K562 (cell line): Measurements from ENCODE around the gene MAGI2. TPM values are rescaled to one million over a fixed set of nuclear protein-coding genes. Genes with fewer than 3 reads are reported as not detected.

Experiments
- ATAC-seq: fragments of 200-7000 bp; cut with Tn5 transposase; 3 replicates; pipeline ENCODE4 v1.9.1; 2020; ENCODE audit warnings: moderate library complexity
- BruUV-seq: library from RNA; stranded (reverse); fragments of 400-500 nt; replicated peaks from 2 replicates; lab custom pipeline; 2021; lab: Mats Ljungman, UMichigan
- CTCF ChIA-PET: fragments of 300-600 bp; formaldehyde crosslinking; extraction: SDS; loops from one replicate; lab custom pipeline; 2021; ENCODE audit warnings: low intra/inter-chr PET ratio; lab: Yijun Ruan, JAX
- POLR2A ChIA-PET: fragments of 300-600, 350-650 bp; sonication (Branson Sonifier 250); formaldehyde crosslinking; extraction: SDS; loops from one replicate; lab custom pipeline; 2021; ENCODE audit warnings: antibody characterized with exemption, inconsistent platforms; lab: Yijun Ruan, JAX
- DNase-seq, 4 experiments: peaks; one replicate each; pipeline versions ENCODE4 v3.0.0 to v3.0.0-alpha.2; 2011 to 2018; ENCODE audit warnings: low spot score in 3 of 4, mixed read lengths in 3 of 4; ENCODE audit errors: extremely low read depth in 1 of 4
- FAIRE-seq: peaks from 2 replicates; lab custom pipeline; 2011; peaks lifted over from hg19 to GRCh38; lab: Jason Lieb, UNC
- H2AFZ ChIP-seq: 2 replicates; pipeline ENCODE4 v1.6.0; 2011; ENCODE audit warnings: low read depth, low read length, control low read depth, inconsistent platforms
- H3K27ac ChIP-seq: fragments of 200-600 bp; 3 replicates; pipeline ENCODE4 v1.8.0; 2011; ENCODE audit warnings: low read depth, mild to moderate bottlenecking, control low read depth, inconsistent platforms, low read length, moderate library complexity, mixed read lengths; ENCODE audit errors: extremely low read depth
- H3K27me3 ChIP-seq, 2 experiments: fragments of 300-600 bp in 1 of 2; 2 replicates in 1 of 2; 3 replicates in 1 of 2; pipeline versions ENCODE4 v1.6.0 to v1.8.0; 2011; ENCODE audit warnings: inconsistent platforms in 2 of 2, low read length in 2 of 2, mild to moderate bottlenecking in 1 of 2, mixed read lengths in 1 of 2, moderate library complexity in 1 of 2; ENCODE audit not compliant: control insufficient read depth in 2 of 2, insufficient read depth in 2 of 2
- H3K36me3 ChIP-seq: fragments of 300-600 bp; 3 replicates; pipeline ENCODE4 v1.8.0; 2011; ENCODE audit warnings: mild to moderate bottlenecking, low read length, inconsistent platforms; ENCODE audit not compliant: control insufficient read depth, insufficient read depth
- H3K4me1 ChIP-seq, 2 experiments: fragments of 200-600 bp in 1 of 2; replicated peaks in 1 of 2; 2 replicates in 1 of 2; 3 replicates in 1 of 2; pipeline versions ENCODE4 v1.5.1 to v1.8.0; 2011; ENCODE audit warnings: inconsistent platforms in 2 of 2, low read length in 2 of 2, mild to moderate bottlenecking in 1 of 2, mixed read lengths in 1 of 2, moderate library complexity in 1 of 2; ENCODE audit not compliant: control insufficient read depth in 2 of 2, insufficient read depth in 2 of 2
- H3K4me2 ChIP-seq: 2 replicates; pipeline ENCODE4 v1.6.1; 2011; ENCODE audit warnings: low read length, control low read depth, inconsistent platforms, mixed read lengths; ENCODE audit not compliant: insufficient read depth
- H3K4me3 ChIP-seq: fragments of 200-600 bp; sonication (generic), shearing (Covaris generic); 2 replicates; pipeline ENCODE4 v1.5.1; 2016; ENCODE audit warnings: control low read depth, inconsistent platforms
- H3K79me2 ChIP-seq: fragments of 200-600 bp; 3 replicates; pipeline ENCODE4 v1.8.0; 2011; ENCODE audit warnings: low read length, inconsistent platforms; ENCODE audit not compliant: control insufficient read depth, insufficient read depth
- H3K9ac ChIP-seq, 2 experiments: 2 replicates each; pipeline versions ENCODE4 v1.6.0 to v1.6.1; 2011; ENCODE audit warnings: low read depth in 2 of 2, low read length in 2 of 2, control low read depth in 1 of 2, inconsistent platforms in 1 of 2, mild to moderate bottlenecking in 1 of 2, mixed read lengths in 1 of 2; ENCODE audit not compliant: insufficient read depth in 1 of 2
- H3K9me1 ChIP-seq: one replicate; pipeline ENCODE4 v1.6.0; 2011; ENCODE audit warnings: inconsistent platforms, mild to moderate bottlenecking, low read length, moderate library complexity; ENCODE audit not compliant: control insufficient read depth, insufficient read depth
- H3K9me3 ChIP-seq: replicated peaks from 2 replicates; pipeline ENCODE4 v1.5.1; 2011; ENCODE audit warnings: low read depth, low read length, inconsistent platforms; ENCODE audit not compliant: control insufficient read depth, insufficient read depth
- H4K20me1 ChIP-seq: replicated peaks from 2 replicates; pipeline ENCODE4 v1.6.1; 2011; ENCODE audit warnings: low read length, inconsistent platforms, mixed read lengths; ENCODE audit not compliant: control insufficient read depth, insufficient read depth
- CAMTA2 ChIP-seq: fragments of 250-450 bp; sonication (Bioruptor Pico); conservative IDR thresholded peaks from 2 replicates; pipeline ENCODE4 v1.5.1; 2022
- E4F1 ChIP-seq: fragments of 250-450 bp; sonication (Bioruptor Pico); IDR thresholded peaks from 2 replicates; pipeline ENCODE4 v1.5.0; 2021; ENCODE audit warnings: mild to moderate bottlenecking, borderline replicate concordance
- HLTF ChIP-seq: fragments of 450-650 bp; IDR thresholded peaks from 2 replicates; pipeline ENCODE4 v1.6.1; 2016
- RAD21 ChIP-seq, 2 experiments: fragments of 250-450 bp in 1 of 2; fragments of 450-650 bp in 1 of 2; sonication (Bioruptor Pico) in 1 of 2; formaldehyde crosslinking in 1 of 2; IDR thresholded peaks in 1 of 2; conservative IDR thresholded peaks in 1 of 2; 2 replicates each; pipeline versions ENCODE4 v1.4.0 to v1.8.0; 2020 to 2022; ENCODE audit warnings: mild to moderate bottlenecking in 2 of 2, moderate library complexity in 1 of 2
- RAD51 ChIP-seq: fragments of 450-650 bp; IDR thresholded peaks from 2 replicates; pipeline ENCODE4 v1.7.1; 2016; ENCODE audit warnings: low read depth, mild to moderate bottlenecking, borderline replicate concordance
- SMARCC2 ChIP-seq: fragments of 450-650 bp; IDR thresholded peaks from 2 replicates; pipeline ENCODE4 v1.6.1; 2017; ENCODE audit warnings: antibody characterized with exemption, moderate library complexity, mild to moderate bottlenecking, low read depth
- U2AF1 ChIP-seq: fragments of 200-400 bp; formaldehyde crosslinking; optimal IDR thresholded peaks from 2 replicates; pipeline ENCODE3; 2017; ENCODE audit warnings: mild to moderate bottlenecking, low read depth, low read length, moderate library complexity
- UBTF ChIP-seq, 2 experiments: IDR thresholded peaks; 2 replicates each; pipeline ENCODE4 v1.6.1; 2012; ENCODE audit warnings: improper control_type of control experiment in 2 of 2, low read depth in 2 of 2, low read length in 2 of 2, borderline replicate concordance in 1 of 2
- ZNF134 ChIP-seq: fragments of 250-450 bp; sonication (Bioruptor Pico); conservative IDR thresholded peaks from 2 replicates; pipeline ENCODE4 v1.4.0; 2020
- ZNF24 ChIP-seq: fragments of 450-650 bp; IDR thresholded peaks from 2 replicates; pipeline ENCODE4 v1.6.1; 2016
- ZNF445 ChIP-seq: fragments of 250-450 bp; sonication (Bioruptor Pico); IDR thresholded peaks from 2 replicates; pipeline ENCODE4 v1.4.0; 2020; ENCODE audit warnings: low read depth, mild to moderate bottlenecking, moderate library complexity
- WGBS: fragments of 100-300 bp; shearing (Covaris generic); methylation state at CpG from one replicate; pipeline ENCODE4 v1.1.6; 2016; ENCODE audit warnings: low coverage, mixed read lengths; ENCODE audit not compliant: insufficient coverage; ENCODE audit errors: missing lambda C conversion rate; 5-methylcytosine and 5-hydroxymethylcytosine counted together
- in situ Hi-C: fragments of 300-500 bp; cut with MboI; formaldehyde crosslinking; loops from 4 replicates; pipeline ENCODE4 v1.15.0; 2018; ENCODE audit warnings: inconsistent platforms, mixed read lengths
- intact Hi-C: fragments of 100-400 bp; cut with micrococcal nuclease; formaldehyde crosslinking; loops from 2 replicates; pipeline ENCODE4 v1.14.2; 2022
- polyA plus RNA-seq, 8 experiments: library from polyadenylated mRNA; depleted of rRNA in 4 of 8; stranded (reverse) in 5 of 8; unstranded in 3 of 8; fragments of >200 nt; fragmentation: Nextera tagmentation in 2 of 8; fragmentation: Illumina TruSeq in 1 of 8; extraction: Ambion mirVana in 2 of 8; extraction: Trizol in 1 of 8; gene quantifications; 2 replicates each; pipeline versions ENCODE4 v1.2.1 to v1.2.3, GENCODE V29; 2011 to 2014; ENCODE audit warnings: inconsistent platforms in 1 of 8, missing spikeins in 1 of 8
- total RNA-seq, 7 experiments: library from RNA; depleted of rRNA in 6 of 7; stranded (reverse); fragments of >200 nt in 6 of 7; fragmentation: Illumina TruSeq in 2 of 7; extraction: Trizol in 2 of 7; gene quantifications; 2 replicates each; pipeline versions ENCODE4 v1.2.1 to v1.2.3, GENCODE V29; 2011 to 2021; ENCODE audit warnings: low replicate concordance in 1 of 7

MAGI2 gene
- total and polyA plus RNA-seq, 9 of the 15 experiments (the other 6 are each of a cell fraction or from before 2014, with no cell fraction given), result 0.27 to 1.4 (median 0.70) TPM

GRCh38 chr7:79034730-79035129 is 418.7 kb downstream of the MAGI2 start:
- Histone ChIP-seq H3K9ac (no peak overlapping the region), H4K20me1 (no peaks in the 10 kb centered on the region), H3K27me3 (no peaks in the 10 kb centered on the region), H3K27ac (no peak overlapping the region), H3K9me1 (no peaks in the 10 kb centered on the region), H3K4me1 (no peaks in the 10 kb centered on the region), H3K9me3 (no peaks in the 10 kb centered on the region; the same call in 1 of the 2 replicates), H3K36me3 (no peaks in the 10 kb centered on the region), H3K79me2 (no peaks in the 10 kb centered on the region), H3K4me2 (no peak overlapping the region), H2AFZ (no peak overlapping the region), H3K4me3 (no peak overlapping the region)
- TF ChIP-seq HLTF (no peak), CAMTA2 (CRISPR knock-in tag) (no peak), ZNF445 (no peak), E4F1 (CRISPR knock-in tag) (no peak), ZNF134 (no peak), RAD51 (no peak), UBTF (IDR thresholded peaks at IDR 0.05; ENCODE audit: borderline replicate concordance in 1 of 2, low read depth in 2 of 2, low read length in 2 of 2) (no peak), RAD21 (CRISPR knock-in tag; conservative IDR thresholded peaks at IDR 0.05 in 1 of 2, IDR thresholded peaks at IDR 0.05 in 1 of 2) (no peak), ZNF24 (no peak), U2AF1 (no peak), SMARCC2 (no peak)
- DNase-seq (no peak), ATAC-seq (no peak), FAIRE-seq (no peak)
- WGBS, result 0% methylated on average over 5 of the region's 5 CpGs
- in situ Hi-C loops, result no loop called here
- ChIA-PET POLR2A (no interaction called here), CTCF (no interaction called here)
- no TSS peak for BruUV-seq
- intact Hi-C loops, result no loop called here
